PC-9 (cell line): ENCODE measurements around the gene RAB2B. TPM values are rescaled to one million over a fixed set of nuclear protein-coding genes. Genes with fewer than 3 reads are reported as not detected.

Experiments
- BruUV-seq: library from RNA; stranded (reverse); fragments of 400-500 nt; replicated peaks from 2 replicates; lab custom pipeline; 2021; lab: Mats Ljungman, UMichigan
- CTCF ChIA-PET: fragments of 300-600 bp; sonication (Branson Sonifier 250); formaldehyde crosslinking; loops from one replicate; lab custom pipeline; 2022; ENCODE audit warnings: antibody characterized with exemption; lab: Charles Lee
- POLR2A ChIA-PET: fragments of 300-600 bp; sonication (Branson Sonifier 250); formaldehyde crosslinking; loops from one replicate; lab custom pipeline; 2022; ENCODE audit warnings: antibody characterized with exemption; ENCODE audit not compliant: unreplicated experiment; lab: Charles Lee
- DNase-seq, 2 experiments: peaks; one replicate each; pipeline versions ENCODE4 v3.0.0 to v3.0.0-alpha.2; 2015 to 2022; ENCODE audit warnings: mixed read lengths in 1 of 2
- H2AFZ ChIP-seq: fragments of 200-600 bp; sonication (generic); 2 replicates; pipeline ENCODE4 v1.8.1; 2017; ENCODE audit warnings: antibody characterized with exemption
- H3F3A ChIP-seq: fragments of 200-600 bp; sonication (generic); 2 replicates; pipeline ENCODE4 v1.8.1; 2017; ENCODE audit warnings: antibody characterized with exemption, mild to moderate bottlenecking, low read depth; ENCODE audit not compliant: insufficient read depth
- H3K27ac ChIP-seq: fragments of 200-600 bp; sonication (generic); 2 replicates; pipeline ENCODE4 v1.6.1; 2016; ENCODE audit warnings: mixed run types
- H3K27me3 ChIP-seq: fragments of 200-600 bp; sonication (generic); 2 replicates; pipeline ENCODE4 v1.6.1; 2016; ENCODE audit warnings: low read depth, mixed run types; ENCODE audit not compliant: insufficient read depth
- H3K36me3 ChIP-seq: fragments of 200-600 bp; sonication (generic); 2 replicates; pipeline ENCODE4 v1.6.1; 2016; ENCODE audit warnings: low read depth, mixed run types
- H3K4me1 ChIP-seq: fragments of 200-600 bp; sonication (generic); replicated peaks from 2 replicates; pipeline ENCODE4 v1.6.1; 2016; ENCODE audit warnings: mixed run types; ENCODE audit not compliant: insufficient read depth
- H3K4me2 ChIP-seq: fragments of 200-600 bp; sonication (generic); 2 replicates; pipeline ENCODE4 v1.6.1; 2017; ENCODE audit warnings: mixed run types
- H3K4me3 ChIP-seq: fragments of 200-600 bp; sonication (generic); 2 replicates; pipeline ENCODE4 v1.6.1; 2016; ENCODE audit warnings: mixed run types
- H3K79me2 ChIP-seq: fragments of 200-600 bp; sonication (generic); 2 replicates; pipeline ENCODE4 v1.6.1; 2017; ENCODE audit warnings: low read depth, mixed run types
- H3K9me2 ChIP-seq: fragments of 200-600 bp; sonication (generic); 2 replicates; pipeline ENCODE4 v1.8.1; 2017; ENCODE audit warnings: mild to moderate bottlenecking; ENCODE audit not compliant: insufficient read depth
- H3K9me3 ChIP-seq: fragments of 200-600 bp; sonication (generic); 2 replicates; pipeline ENCODE4 v1.8.1; 2016; ENCODE audit warnings: low read depth; ENCODE audit not compliant: insufficient read depth
- H4K20me1 ChIP-seq: fragments of 200-600 bp; sonication (generic); 2 replicates; pipeline ENCODE4 v1.8.1; 2017; ENCODE audit not compliant: insufficient read depth
- CTCF ChIP-seq: fragments of 200-600 bp; sonication (generic); conservative IDR thresholded peaks from 2 replicates; pipeline ENCODE4 v1.6.1; 2017; ENCODE audit warnings: mixed run types, antibody characterized with exemption, mild to moderate bottlenecking, moderate library complexity
- EZH2 ChIP-seq: fragments of 200-600 bp; sonication (generic); IDR thresholded peaks from 2 replicates; pipeline ENCODE4 v1.8.0; 2017; ENCODE audit warnings: antibody characterized with exemption, low read depth
- intact Hi-C: fragments of 100-400 bp; cut with micrococcal nuclease; formaldehyde crosslinking; loops from one replicate; pipeline ENCODE4 v1.10.0; 2022; ENCODE audit not compliant: unreplicated experiment
- total RNA-seq: library from RNA; stranded (reverse); gene quantifications from 2 replicates; pipeline ENCODE4 v1.2.3, GENCODE V29; 2021

RAB2B gene
- total RNA-seq, 1 experiment from 2014 or later: 12.8 TPM

- Histone ChIP-seq H4K20me1 (no peaks in the 10 kb centered on the region), H3K79me2 (no peaks in the 10 kb centered on the region), H3K4me3 (no peak overlapping the region), H3K4me2 (no peak overlapping the region), H3F3A (no peaks in the 10 kb centered on the region), H3K36me3 (no peaks in the 10 kb centered on the region), H2AFZ (no peak overlapping the region), H3K4me1 (no peaks in the 10 kb centered on the region), H3K27ac (no peak overlapping the region), H3K9me3 (no peaks in the 10 kb centered on the region), H3K9me2 (no peaks in the 10 kb centered on the region), H3K27me3 (no peaks in the 10 kb centered on the region)
- no peak for DNase-seq
- TF ChIP-seq CTCF: no peak
- no peak for TF ChIP-seq EZH2
- intact Hi-C loops: no loop called here
- ChIA-PET CTCF (no interaction called here), POLR2A (no interaction called here)
- BruUV-seq: no TSS peak
Observed at GRCh38 chr14:21467616-21468015, 9.1 kb downstream of the RAB2B start.

- H3K27me3 ChIP-seq: no peaks in the 10 kb centered on the region
- intact Hi-C loops: loop anchor here (1.0 to 2.0 kb wide), 4 partner anchors 19 to 101 kb away; partner anchors contain the start of genes RAB2B and SUPT16H
- no peaks in the 10 kb centered on the region for H3K9me3 ChIP-seq
- H3K4me1 ChIP-seq: no peaks in the 10 kb centered on the region; the same call in 1 of the 2 replicates
- ChIA-PET CTCF (interaction anchor here (0.9 to 1.8 kb wide), 3 partner anchors 19 to 100 kb away, joined by 3 to 8 read pairs (median 7); partner anchors contain the start of gene METTL3), POLR2A (interaction anchor here (0.6 to 1.1 kb wide), 5 partner anchors 10 to 116 kb away, joined by 3 to 11 read pairs (median 7); no protein-coding TSS in a partner anchor)
- peak within 1 kb of the TSS; percentile 94 for H3K4me3 ChIP-seq
- H4K20me1 ChIP-seq: no peaks in the 10 kb centered on the region
- TF ChIP-seq CTCF: peak; percentile 71; the same call in 1 of the 2 replicates
- no peak for TF ChIP-seq EZH2
- peak; percentile 97 for DNase-seq
- no peaks in the 10 kb centered on the region for H3K36me3 ChIP-seq
- peak within 1 kb of the TSS; percentile 99 for H3K4me2 ChIP-seq
- 0 out of 2 replicates have a peak, but pooled peaks cover 3% of the 10 kb centered on the region for H3F3A ChIP-seq
- peaks cover 45% of the 10 kb centered on the region for H3K79me2 ChIP-seq
- H3K27ac ChIP-seq: peak within 1 kb of the TSS; percentile 92
- H3K9me2 ChIP-seq: no peaks in the 10 kb centered on the region
- BruUV-seq: no TSS peak
- peak within 1 kb of the TSS; percentile 99 for H2AFZ ChIP-seq
Observed at GRCh38 chr14:21455912-21456667, 20.7 kb downstream of the RAB2B start, which contains the start of gene CHD8. Gene CHD8 (minus strand): TSS chr14:21456123. CDS start chr14:21431643, 24,480 bp downstream.

- Histone ChIP-seq H3K27ac (peak overlapping the region; percentile 75), H3K9me2 (no peaks in the 10 kb centered on the region), H4K20me1 (no peaks in the 10 kb centered on the region), H3K27me3 (no peaks in the 10 kb centered on the region), H3F3A (0 out of 2 replicates have a peak, but pooled peaks cover 3% of the 10 kb centered on the region), H3K4me3 (peak overlapping the region; percentile 94), H3K4me2 (peak overlapping the region; percentile 99), H3K36me3 (no peaks in the 10 kb centered on the region), H3K4me1 (no peaks in the 10 kb centered on the region; the same call in 1 of the 2 replicates), H3K9me3 (no peaks in the 10 kb centered on the region), H3K79me2 (peaks cover 49% of the 10 kb centered on the region), H2AFZ (peak overlapping the region; percentile 93)
- intact Hi-C loops: no loop called here
- ChIA-PET CTCF (interaction anchor here (0.9 to 1.8 kb wide), 2 partner anchors 18 to 101 kb away, joined by 7 to 8 read pairs; no protein-coding TSS in a partner anchor), POLR2A (interaction anchor here (0.6 to 1.1 kb wide), 6 partner anchors 10 to 279 kb away, joined by 4 to 11 read pairs (median 6); partner anchors contain the start of gene SALL2)
- no TSS peak for BruUV-seq
- no peak for TF ChIP-seq EZH2
- no peak for TF ChIP-seq CTCF
- no peak for DNase-seq
Observed at GRCh38 chr14:21455592-21455911, 21.2 kb downstream of the RAB2B start.
